DOHH2 (cell line): ENCODE measurements around the gene C1orf159.

Experiments used
- H3F3A ChIP-seq: fragments of 200-600 bp; sonication (generic), shearing (Covaris generic); 2 replicates; pipeline ENCODE4 v1.6.0; 2016; ENCODE audit warnings: antibody characterized with exemption, mild to moderate bottlenecking; ENCODE audit not compliant: control insufficient read depth, insufficient read depth
- H3K27ac ChIP-seq: fragments of 200-600 bp; sonication (generic); 2 replicates; pipeline ENCODE4 v1.5.1; 2014; ENCODE audit warnings: low read depth, mild to moderate bottlenecking, low read length, moderate library complexity
- H3K27me3 ChIP-seq: fragments of 200-600 bp; sonication (generic); 2 replicates; pipeline ENCODE4 v1.6.1; 2014; ENCODE audit warnings: mild to moderate bottlenecking, low read length, mixed read lengths; ENCODE audit not compliant: control insufficient read depth
- H3K36me3 ChIP-seq: fragments of 200-600 bp; sonication (generic); 2 replicates; pipeline ENCODE4 v1.6.1; 2014; ENCODE audit warnings: mild to moderate bottlenecking, low read length, moderate library complexity, mixed read lengths; ENCODE audit not compliant: control insufficient read depth
- H3K4me1 ChIP-seq: fragments of 200-600 bp; sonication (generic); 2 replicates; pipeline ENCODE4 v1.6.1; 2014; ENCODE audit warnings: mild to moderate bottlenecking, low read length, mixed read lengths; ENCODE audit not compliant: control insufficient read depth
- H3K4me2 ChIP-seq: fragments of 200-600 bp; sonication (generic); 2 replicates; pipeline ENCODE4 v1.6.0; 2014; ENCODE audit warnings: mild to moderate bottlenecking, low read length, moderate library complexity
- H3K4me3 ChIP-seq: fragments of 200-600 bp; sonication (generic); 2 replicates; pipeline ENCODE4 v1.5.1; 2014; ENCODE audit warnings: mild to moderate bottlenecking, low read length, mixed read lengths
- H3K79me2 ChIP-seq: fragments of 200-600 bp; sonication (generic); 2 replicates; pipeline ENCODE4 v1.6.1; 2014; ENCODE audit warnings: mild to moderate bottlenecking, low read length, mixed read lengths; ENCODE audit not compliant: control insufficient read depth
- H3K9me2 ChIP-seq: fragments of 200-600 bp; sonication (generic); replicated peaks from 2 replicates; pipeline ENCODE4 v1.6.1; 2014; ENCODE audit warnings: mild to moderate bottlenecking, low read length, mixed read lengths; ENCODE audit not compliant: control insufficient read depth
- H3K9me3 ChIP-seq: fragments of 200-600 bp; sonication (generic); 2 replicates; pipeline ENCODE4 v1.6.1; 2014; ENCODE audit warnings: antibody characterized with exemption, low read length, mixed read lengths; ENCODE audit not compliant: control insufficient read depth, insufficient read depth
- H4K20me1 ChIP-seq: fragments of 200-600 bp; sonication (generic); 2 replicates; pipeline ENCODE4 v1.6.0; 2014; ENCODE audit warnings: low read depth, mild to moderate bottlenecking, antibody characterized with exemption, low read length, moderate library complexity; ENCODE audit not compliant: control insufficient read depth, insufficient read depth
- CTCF ChIP-seq: fragments of 200-600 bp; sonication (generic); IDR thresholded peaks from one replicate; pipeline ENCODE4 v1.5.1; 2014; ENCODE audit warnings: antibody characterized with exemption, mild to moderate bottlenecking, low read depth, low read length; ENCODE audit not compliant: poor library complexity, severe bottlenecking
- EZH2phosphoT487 ChIP-seq: fragments of 200-600 bp; sonication (generic); IDR thresholded peaks from 2 replicates; pipeline ENCODE4 v1.6.1; 2017; ENCODE audit warnings: borderline replicate concordance, mild to moderate bottlenecking, antibody characterized with exemption, low read length, moderate library complexity, mixed read lengths

C1orf159 gene

GRCh38 chr1:1072849-1073742 is 42.8 kb downstream of the C1orf159 start:
- H3K4me1 ChIP-seq = peaks cover 26% of the 10 kb centered on the region
- H3K4me2 ChIP-seq = no peak overlapping the region
- H4K20me1 ChIP-seq = peaks cover 3% of the 10 kb centered on the region; the same call in 1 of the 2 replicates
- H3K27ac ChIP-seq = no peak overlapping the region
- H3K79me2 ChIP-seq = no peaks in the 10 kb centered on the region
- H3K4me3 ChIP-seq = no peak overlapping the region
- H3K36me3 ChIP-seq = no peaks in the 10 kb centered on the region
- no peak for TF ChIP-seq EZH2phosphoT487
- no peak for TF ChIP-seq CTCF
- no peaks in the 10 kb centered on the region for H3K9me2 ChIP-seq
- no peaks in the 10 kb centered on the region for H3K9me3 ChIP-seq
- H3F3A ChIP-seq = no peaks in the 10 kb centered on the region
- H3K27me3 ChIP-seq = peaks cover 3% of the 10 kb centered on the region

- Histone ChIP-seq H3K79me2 (no peaks in the 10 kb centered on the region), H4K20me1 (peaks cover 3% of the 10 kb centered on the region; the same call in 1 of the 2 replicates), H3K4me3 (no peak overlapping the region), H3K9me3 (no peaks in the 10 kb centered on the region), H3F3A (no peaks in the 10 kb centered on the region), H3K9me2 (no peaks in the 10 kb centered on the region), H3K4me1 (peaks cover 30% of the 10 kb centered on the region), H3K27me3 (peaks cover 7% of the 10 kb centered on the region), H3K4me2 (no peak overlapping the region), H3K27ac (no peak overlapping the region), H3K36me3 (no peaks in the 10 kb centered on the region)
- no peak for TF ChIP-seq CTCF
- no peak for TF ChIP-seq EZH2phosphoT487
These were observed 43.5 kb downstream of the C1orf159 start for GRCh38 chr1:1072299-1072848.

GRCh38 chr1:1071486-1072298 is 44.2 kb downstream of the C1orf159 start:
- Histone ChIP-seq H4K20me1 (peaks cover 3% of the 10 kb centered on the region; the same call in 1 of the 2 replicates), H3K27me3 (peaks cover 11% of the 10 kb centered on the region), H3K9me2 (no peaks in the 10 kb centered on the region), H3K9me3 (no peaks in the 10 kb centered on the region), H3K79me2 (no peaks in the 10 kb centered on the region), H3K36me3 (no peaks in the 10 kb centered on the region), H3F3A (no peaks in the 10 kb centered on the region), H3K27ac (no peak overlapping the region), H3K4me2 (no peak overlapping the region), H3K4me3 (no peak overlapping the region), H3K4me1 (peaks cover 30% of the 10 kb centered on the region)
- no peak for TF ChIP-seq EZH2phosphoT487
- no peak for TF ChIP-seq CTCF
